Posterior cingulate gyrus (tissue), 11 donors: ENCODE measurements around the gene ALK.

ENCODE experiments used
- DNase-seq, 10 donors: peaks; one replicate each; pipeline versions ENCODE4 v3.0.0 to v3.0.0-alpha.2; 2020 to 2021; ENCODE audit warnings: mixed read lengths in 3 of 10
- intact Hi-C: fragments of 100-400 bp; cut with DNase I; formaldehyde crosslinking; loops from one replicate; pipeline ENCODE4 v1.15.1; 2023

Gene ALK

GRCh38 chr2:29353403-29353991 is 567.9 kb downstream of the ALK start:
- no peak for DNase-seq
- intact Hi-C loops, result no loop called here

- no peak for DNase-seq
- intact Hi-C loops, result no loop called here
Observed at GRCh38 chr2:29351916-29352591, 569.3 kb downstream of the ALK start.

DNA sequence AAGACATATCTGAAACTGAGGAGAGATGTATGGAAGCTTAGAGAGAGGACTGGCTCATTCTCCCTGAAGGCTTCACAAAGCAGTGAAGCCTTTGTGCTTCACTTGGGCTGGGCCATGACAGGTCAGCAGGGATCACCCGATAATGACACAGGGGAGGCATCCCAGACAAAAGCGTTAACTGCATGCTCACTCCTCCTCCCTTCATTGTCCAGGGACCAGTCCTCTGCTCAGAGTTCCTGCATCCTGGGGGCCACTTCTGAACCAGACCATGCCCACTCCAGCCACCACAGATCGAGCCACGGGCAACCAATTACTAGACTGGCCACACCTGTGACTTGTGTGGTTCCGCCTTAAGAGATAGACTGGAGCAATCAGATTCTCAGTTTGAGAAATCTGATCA is 570.1 kb downstream of the ALK start:
- intact Hi-C loops, result no loop called here
- DNase-seq, result no peak

DNA sequence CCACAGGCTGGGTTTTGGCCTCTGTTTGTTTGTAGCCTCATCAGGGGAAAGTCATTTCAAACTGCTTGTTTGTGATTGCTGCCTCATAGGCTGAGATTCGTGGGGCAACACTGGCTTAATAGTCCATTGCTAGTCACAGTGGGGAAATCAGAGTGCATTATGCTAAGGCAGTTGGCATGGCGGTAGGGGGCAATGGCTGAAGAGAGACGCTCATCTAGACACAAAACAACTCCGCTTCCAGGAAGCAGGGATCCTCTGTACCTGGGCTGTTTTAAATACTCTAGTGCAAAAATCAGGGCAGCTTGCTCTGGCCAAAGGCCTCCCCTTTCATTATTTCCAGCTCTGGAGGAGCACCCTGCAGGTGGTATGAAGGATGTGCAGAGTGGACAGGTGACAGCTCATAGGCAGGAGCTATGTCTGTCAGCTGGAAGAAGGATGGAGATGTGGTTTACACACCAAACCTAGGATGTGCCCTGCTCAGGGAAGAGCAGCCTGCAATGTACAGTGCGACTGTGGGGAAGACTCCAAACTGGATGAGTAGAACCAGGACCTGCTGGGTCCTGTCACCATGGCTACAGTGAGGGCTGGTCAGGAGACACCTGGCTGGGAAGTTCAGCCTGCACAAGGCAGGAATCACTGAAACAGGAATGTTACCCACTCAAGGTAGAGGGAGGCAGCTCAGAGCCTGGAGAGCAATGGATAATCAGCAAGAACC is 571.9 kb downstream of the ALK start:
- no peak for DNase-seq
- intact Hi-C loops, result no loop called here

- DNase-seq, result no peak
- intact Hi-C loops, result no loop called here
Observed at GRCh38 chr2:29347774-29348461, 573.5 kb downstream of the ALK start.

DNA sequence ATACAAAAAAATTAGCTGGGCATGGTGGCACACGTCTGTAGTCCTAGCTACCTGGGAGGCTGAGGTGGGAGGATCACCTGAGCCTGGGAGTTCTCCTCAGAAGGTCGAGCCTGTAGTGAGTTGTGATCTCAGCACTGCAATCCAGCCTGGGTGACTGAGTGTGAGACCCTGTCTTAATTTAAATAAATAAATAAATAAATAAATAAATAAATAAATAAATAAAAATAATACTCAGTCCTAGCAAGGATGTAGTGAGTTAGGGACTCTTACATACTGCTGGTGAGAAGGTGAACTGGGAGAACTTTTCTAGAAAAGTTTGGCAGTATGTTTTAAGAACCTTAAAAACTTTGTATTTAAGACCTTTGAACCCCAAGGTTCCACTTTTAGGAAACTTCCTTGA is 576.1 kb downstream of the ALK start:
- intact Hi-C loops, result no loop called here
- no peak for DNase-seq

GRCh38 chr2:29343830-29344229 is 577.6 kb downstream of the ALK start:
- intact Hi-C loops, result no loop called here

GRCh38 chr2:29336341-29337241 is 584.8 kb downstream of the ALK start:
- intact Hi-C loops, result no loop called here
- no peak for DNase-seq

More at GRCh38 chr2:29343830-29344229, 577.6 kb downstream of the ALK start:
- no peak for DNase-seq

DNA sequence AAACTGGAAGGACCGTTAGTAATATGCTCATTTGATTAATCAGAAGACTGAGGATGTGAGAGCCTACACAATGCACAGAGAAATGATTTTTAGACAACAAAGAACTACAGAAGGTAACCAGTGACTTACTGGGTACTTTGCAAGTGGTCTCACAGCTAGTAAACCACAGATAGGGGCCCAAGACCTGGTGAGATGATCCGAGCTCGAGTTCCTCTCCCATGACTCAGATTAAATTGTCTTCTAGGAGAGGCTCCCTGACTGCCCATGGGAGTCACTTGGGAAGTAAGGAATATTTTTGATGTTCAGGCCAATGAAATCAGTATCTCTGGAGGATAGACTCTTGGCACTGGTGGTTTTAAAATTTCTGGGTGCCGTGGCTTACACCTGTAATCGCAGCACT is 586.0 kb downstream of the ALK start:
- DNase-seq, result no peak
- intact Hi-C loops, result no loop called here

DNA sequence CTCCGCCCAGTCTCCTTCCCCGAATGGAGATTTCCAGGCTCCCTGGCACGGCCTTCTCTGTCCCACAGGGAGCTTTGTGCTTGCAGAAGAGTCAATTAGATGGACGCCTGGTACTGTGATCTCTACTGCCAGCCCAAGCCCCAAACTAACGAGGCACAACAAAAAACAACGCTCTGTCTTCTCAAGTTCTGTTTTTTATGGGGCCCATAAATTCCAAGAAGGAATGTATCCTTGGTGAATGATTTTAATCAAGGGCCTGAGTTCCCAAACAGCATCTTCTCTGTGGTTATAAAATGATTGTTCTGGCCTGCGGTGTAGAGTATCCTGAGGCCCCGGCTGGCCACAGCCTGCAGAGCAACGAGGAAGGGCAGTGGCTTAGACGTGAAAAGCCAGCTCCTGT is 586.7 kb downstream of the ALK start:
- no peak for DNase-seq
- intact Hi-C loops, result no loop called here

- DNase-seq, result no peak
- intact Hi-C loops, result no loop called here
Observed at GRCh38 chr2:29332540-29332939, 588.8 kb downstream of the ALK start.

GRCh38 chr2:29329899-29330298 is 591.5 kb downstream of the ALK start:
- no peak for DNase-seq
- intact Hi-C loops, result no loop called here

DNA sequence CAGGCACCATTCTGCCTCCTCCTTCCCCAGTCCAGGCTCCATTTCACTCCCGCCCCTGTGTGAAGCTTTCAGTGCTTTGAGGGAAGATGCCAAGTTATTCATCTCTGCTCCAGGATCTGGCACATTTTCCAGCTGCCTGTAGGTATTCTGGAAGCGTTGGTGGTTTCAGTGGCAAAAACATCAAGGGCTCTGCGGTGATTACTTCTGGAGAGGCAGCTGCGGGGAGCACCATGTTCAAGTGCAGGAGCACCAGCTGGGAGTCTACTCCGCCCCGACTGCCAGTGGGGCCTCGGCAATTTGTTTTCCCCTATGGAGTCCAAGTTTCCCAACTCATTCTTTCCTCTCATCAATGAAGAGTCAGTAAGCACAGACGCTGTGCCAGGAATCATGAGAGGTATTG is 594.5 kb downstream of the ALK start:
- intact Hi-C loops, result no loop called here
- DNase-seq, result peak in 8 of 10 donors; percentile 20 to 90 (median 51)

- DNase-seq, result no peak
- intact Hi-C loops, result no loop called here
Observed at GRCh38 chr2:29325544-29325943, 595.8 kb downstream of the ALK start.

GRCh38 chr2:29323961-29324360 is 597.4 kb downstream of the ALK start:
- no peak for DNase-seq
- intact Hi-C loops, result no loop called here

DNA sequence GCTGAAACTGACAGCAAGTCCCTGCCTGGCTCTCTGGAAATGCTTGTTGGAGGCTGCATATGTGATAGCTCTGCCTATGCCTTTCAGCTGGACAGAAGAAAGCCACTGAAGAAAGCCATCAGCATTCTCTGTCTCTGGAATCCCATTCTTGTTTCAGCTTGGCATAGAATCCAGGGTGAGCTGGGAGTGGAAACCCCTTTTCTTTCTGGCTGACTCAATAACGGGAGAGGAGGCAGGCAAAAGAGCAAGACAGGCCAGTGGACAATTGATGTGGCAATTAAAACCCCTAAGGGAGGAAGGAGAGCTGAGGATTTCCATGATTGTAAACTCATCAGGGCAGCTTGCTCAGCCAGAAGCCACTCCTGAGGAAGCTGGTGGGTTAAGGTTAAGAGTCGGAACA is 598.1 kb downstream of the ALK start:
- intact Hi-C loops, result no loop called here
- no peak for DNase-seq

DNA sequence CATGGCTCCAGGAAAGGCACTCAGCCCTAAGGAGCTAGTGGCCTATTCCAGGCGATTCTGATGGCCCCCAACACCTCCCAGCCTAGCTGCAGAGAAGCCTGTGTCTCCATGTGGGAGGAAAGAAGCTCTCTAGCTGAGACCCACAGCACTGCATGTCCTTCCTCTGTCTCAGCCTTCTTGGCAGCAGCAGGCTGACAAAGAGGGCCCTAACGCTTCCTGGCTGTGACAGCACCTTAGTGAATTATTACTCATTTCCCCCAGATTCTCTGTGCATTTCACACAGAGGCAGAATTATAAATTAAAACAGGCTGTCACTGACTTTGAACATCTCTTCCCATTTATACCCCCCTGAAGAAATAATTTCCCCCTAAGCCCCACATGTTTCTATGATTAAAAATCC is 599.4 kb downstream of the ALK start:
- DNase-seq, result no peak
- intact Hi-C loops, result no loop called here

DNA sequence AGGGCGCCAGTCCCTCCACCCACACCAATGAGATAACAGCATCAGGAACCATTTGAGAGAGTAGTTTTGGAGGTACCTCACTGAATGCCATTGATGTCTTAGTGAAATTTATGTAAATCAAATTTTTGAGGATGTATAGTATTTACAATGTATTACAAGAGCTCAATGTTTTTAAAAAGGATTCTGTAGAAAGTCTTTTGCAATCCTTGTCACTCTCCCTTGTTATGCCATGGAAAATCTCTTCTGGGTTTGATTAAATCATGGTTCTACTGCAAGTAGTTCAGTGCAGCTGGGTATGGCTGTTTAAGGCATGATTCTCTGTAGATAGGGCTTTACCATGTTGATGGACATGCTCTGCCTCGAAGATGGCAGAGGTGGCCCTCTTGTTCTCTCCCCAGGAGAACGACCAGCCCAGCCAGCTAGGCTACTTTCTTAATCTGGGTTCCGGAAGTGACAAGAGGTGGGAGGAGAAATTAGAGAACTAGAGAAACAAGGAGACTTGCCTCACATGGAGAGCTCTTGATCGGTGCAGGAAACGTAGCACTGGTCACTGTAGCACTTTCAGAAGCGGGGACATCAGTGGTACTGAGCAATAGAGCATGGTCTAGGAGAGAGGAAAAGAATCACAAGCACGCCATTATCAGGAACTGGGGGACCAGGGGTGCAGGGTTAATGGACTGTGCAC is 603.4 kb downstream of the ALK start:
- intact Hi-C loops, result no loop called here
- DNase-seq, result no peak

- intact Hi-C loops, result no loop called here
- DNase-seq, result no peak
Observed at GRCh38 chr2:29317077-29317517, 604.3 kb downstream of the ALK start.
